Central memory CD4-positive, alpha-beta T cell (primary cell): ENCODE results near the gene PPBP.

Experiments used
- DNase-seq: peaks from one replicate; pipeline ENCODE4 v3.0.0; 2022

PPBP gene

DNA sequence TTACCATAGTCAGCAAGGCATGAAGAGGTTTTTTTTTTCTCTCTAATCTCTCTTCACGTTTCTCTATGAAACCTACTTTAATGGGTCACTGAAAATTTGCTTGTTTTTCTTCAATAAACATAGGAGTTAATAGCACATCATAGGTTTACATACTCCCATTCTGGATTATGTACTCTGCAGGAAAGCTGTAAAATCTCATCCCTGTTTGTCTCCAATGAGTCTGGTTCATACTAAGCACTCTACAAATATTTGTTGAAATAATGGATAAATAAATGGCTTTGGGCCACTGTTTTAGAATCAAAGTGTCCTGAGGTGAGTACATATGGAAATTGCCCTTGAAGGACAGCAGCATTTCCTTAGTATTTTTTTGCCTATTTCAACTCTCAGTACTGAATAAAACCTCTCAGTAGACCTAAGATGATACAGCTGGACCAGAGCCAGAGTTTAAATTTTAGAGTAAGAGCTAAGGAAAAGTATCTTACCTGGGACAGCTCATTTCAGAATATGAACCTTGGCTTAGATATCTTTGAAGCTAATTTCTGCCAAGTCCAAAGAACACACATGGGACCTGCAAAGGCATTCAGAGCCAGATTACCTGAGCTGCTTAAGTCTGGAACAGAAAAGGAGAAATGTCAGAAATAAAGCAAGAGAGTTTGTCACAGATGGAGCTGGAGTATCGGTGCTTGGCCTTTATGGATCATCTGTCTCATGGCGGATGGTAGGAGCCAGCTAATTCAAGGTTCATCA is 40.6 kb downstream of the PPBP start:
- DNase-seq, result no peak

DNA sequence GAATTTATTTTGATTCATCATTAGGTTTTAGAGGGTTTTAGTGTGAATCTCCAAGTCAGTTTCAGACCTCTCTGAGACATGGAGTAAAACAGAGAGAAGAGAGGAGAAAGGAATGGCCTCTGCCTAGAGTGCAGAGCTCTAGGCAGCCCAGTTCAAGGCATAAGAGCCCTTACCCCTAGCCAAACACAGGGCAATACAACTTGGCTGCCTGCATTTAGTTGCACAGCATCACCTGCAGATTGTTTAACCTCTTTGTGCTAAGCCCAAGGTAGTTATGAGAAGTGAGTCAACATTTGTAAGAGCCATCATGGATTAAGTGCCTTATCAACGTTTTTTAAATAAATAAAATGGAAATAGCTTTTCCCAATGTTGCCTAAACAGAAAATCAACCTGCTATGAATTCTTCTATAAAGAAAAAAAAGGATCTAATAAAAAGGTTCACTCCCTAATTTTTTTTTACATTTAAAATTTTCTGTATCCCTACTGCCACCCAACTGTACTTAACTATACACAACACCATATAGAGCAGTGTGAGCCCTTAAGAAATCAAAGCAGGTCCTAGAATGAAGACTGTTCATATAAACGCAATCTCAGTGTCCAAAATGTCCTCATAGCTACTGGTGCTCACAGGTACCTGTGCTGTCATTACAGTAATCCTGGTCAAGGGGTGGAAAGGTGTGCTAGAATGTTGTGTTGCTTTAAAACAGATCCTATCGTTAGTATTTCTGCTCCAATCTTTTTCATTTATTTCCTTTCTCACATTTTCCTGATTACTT is 42.1 kb downstream of the PPBP start:
- no peak for DNase-seq

- DNase-seq, result no peak
These were observed 42.9 kb downstream of the PPBP start for GRCh38 chr4:73945140-73945539.

DNA sequence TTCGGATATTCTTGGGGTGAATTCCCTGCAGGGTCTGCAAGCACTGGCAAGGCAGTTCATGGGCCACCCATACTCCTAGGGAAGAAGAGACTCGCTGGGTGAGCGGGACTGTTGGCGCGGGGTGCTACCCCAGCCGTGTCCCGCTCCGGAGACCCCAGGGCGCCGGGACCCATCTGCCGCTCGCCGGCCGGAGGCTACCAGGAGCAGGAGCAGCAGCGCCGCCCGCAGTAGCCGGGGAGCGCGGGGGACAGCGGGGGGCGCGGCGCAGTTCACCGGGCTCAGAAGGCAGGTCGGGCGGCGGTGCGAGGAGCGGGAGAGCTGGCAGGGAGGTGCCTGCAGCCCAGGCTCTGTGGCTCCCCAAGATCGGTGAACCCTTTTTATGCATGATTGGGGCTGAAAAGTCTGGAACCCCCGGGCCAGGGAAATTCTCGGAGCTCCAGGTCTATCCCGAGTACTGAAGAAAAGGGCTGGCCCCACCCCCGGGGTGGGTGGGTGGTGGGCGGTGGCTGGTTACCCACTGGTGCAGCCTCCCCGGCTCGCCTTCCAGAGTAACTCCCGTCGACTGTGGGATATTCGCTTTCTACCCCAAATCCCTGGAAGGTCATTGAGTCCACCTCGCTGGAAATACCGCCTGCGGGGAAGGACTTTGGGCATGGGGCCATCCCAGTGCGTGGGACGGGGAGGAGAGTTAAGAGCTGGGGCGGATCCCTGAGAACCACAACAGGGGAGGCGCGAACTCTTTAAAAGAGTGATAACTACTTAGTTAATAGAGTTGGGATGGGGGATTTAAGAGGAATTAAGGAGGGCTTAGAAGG is 43.7 kb downstream of the PPBP start:
- no peak for DNase-seq

DNA sequence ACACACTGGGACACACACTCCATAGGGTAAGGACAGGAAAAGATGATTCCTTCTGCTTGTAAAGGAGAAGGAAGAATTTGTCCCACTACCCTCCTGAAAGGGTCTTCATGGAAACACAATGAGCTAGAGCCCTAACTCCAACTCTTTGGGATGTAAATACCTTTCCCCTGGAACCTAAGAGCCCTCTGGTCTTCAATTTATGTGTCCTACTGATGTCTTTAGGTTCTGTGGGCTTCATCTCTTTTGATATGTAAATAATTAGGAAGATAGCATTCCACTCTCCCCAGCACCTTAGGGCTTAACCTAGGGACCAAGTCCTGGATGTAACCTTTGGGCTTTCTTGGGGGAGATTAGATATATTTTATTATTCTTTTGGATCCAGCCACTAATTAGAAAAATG is 44.4 kb downstream of the PPBP start:
- no peak for DNase-seq

DNA sequence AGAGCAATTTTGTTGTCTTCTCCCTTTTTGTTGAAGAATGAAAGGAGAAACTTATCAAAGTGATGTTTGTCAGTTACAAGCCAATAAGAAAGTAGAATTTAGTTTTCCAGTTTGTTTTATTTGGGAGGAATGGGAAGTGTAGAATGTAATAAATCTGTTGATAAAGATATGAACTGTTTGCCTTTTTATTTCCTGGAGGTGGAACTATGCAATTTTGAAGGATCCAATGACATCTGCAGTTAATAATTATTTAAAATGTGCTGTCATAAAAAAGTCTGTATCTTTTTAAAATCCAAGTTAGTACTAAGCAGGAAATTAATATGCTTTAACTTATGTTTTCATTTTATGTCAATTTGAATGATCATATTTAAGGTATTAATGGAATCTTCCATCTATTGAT is 51.0 kb downstream of the PPBP start:
- DNase-seq, result no peak
